Measurements from ENCODE around the gene CREB3L2. TPM values are rescaled to one million over a fixed set of nuclear protein-coding genes. Genes with fewer than 3 reads are reported as not detected.

The CREB3L2 gene
- total and polyA plus RNA-seq, 2 of the 4 experiments (the other 2 are of a cell fraction): 42.3 to 57.9 TPM

DNA sequence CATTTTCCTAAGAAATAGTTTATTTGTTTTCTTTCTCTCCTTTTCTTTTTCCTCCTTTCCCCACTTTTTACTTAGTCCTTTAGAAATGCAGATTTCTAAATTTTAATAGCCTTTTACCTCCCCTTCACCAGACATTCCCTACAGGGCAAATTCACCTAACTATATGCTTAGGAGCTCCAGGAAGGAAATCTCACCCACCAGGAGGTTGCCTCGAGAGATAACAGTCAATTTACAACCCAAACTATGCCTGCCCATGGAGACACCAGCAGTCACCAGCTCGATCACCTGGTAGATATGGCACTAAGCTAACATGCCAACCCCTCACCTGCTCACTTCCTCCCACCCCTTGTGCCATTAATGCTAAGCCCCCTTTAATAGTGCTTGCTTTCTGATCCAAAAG lies 25.2 kb upstream of the CREB3L2 start:
- Histone ChIP-seq H4K5ac (ENCODE audit: low read depth, low read length) (no peak overlapping the region), H2BK5ac (ENCODE audit: low read depth, low read length, poor library complexity, severe bottlenecking) (no peak overlapping the region), H4K91ac (ENCODE audit: insufficient read depth, low read depth, low read length) (no peak overlapping the region), H3K79me1 (ENCODE audit: low read depth in 1 of 2, low read length in 2 of 2) (no peaks in the 10 kb centered on the region), H2BK15ac (ENCODE audit: low read depth, low read length) (no peak overlapping the region), H3K36me3 (ENCODE audit: control insufficient read depth, insufficient read depth, low read length) (no peaks in the 10 kb centered on the region), H3K14ac (replicated peaks; ENCODE audit: low read depth, low read length) (no peak overlapping the region), H3K18ac (ENCODE audit: low read depth, low read length) (no peak overlapping the region), H3K23ac (ENCODE audit: low read depth, low read length) (no peak overlapping the region), H3K9me1 (ENCODE audit: insufficient read depth, low read length) (no peaks in the 10 kb centered on the region), H2BK120ac (ENCODE audit: low read depth, low read length) (no peak overlapping the region), H3K4ac (ENCODE audit: low read depth, low read length) (no peak overlapping the region), H4K20me1 (ENCODE audit: insufficient read depth, low read length) (no peaks in the 10 kb centered on the region), H2BK20ac (ENCODE audit: low read depth, low read length) (no peak overlapping the region), H4K8ac (ENCODE audit: low read depth in 2 of 2, low read length in 2 of 2) (no peak overlapping the region), H3K4me1 (ENCODE audit: control insufficient read depth, insufficient read depth, low read length) (no peaks in the 10 kb centered on the region), H3K27ac (ENCODE audit: insufficient read depth, low read length) (no peak overlapping the region), H3K56ac (ENCODE audit: extremely low read depth, insufficient read depth, low read length) (no peak overlapping the region), H3K9me3 (ENCODE audit: control insufficient read depth, insufficient read depth, low read length) (no peaks in the 10 kb centered on the region), H2AFZ (replicated peaks; ENCODE audit: low read length, poor library complexity) (no peak overlapping the region), H2AK5ac (ENCODE audit: low read depth, low read length) (no peak overlapping the region), H3K4me3 (ENCODE audit: insufficient read depth, low read depth, low read length) (no peak overlapping the region), H3K27me3 (ENCODE audit: control insufficient read depth, insufficient read depth, low read length) (peaks cover 8% of the 10 kb centered on the region), H3K4me2 (ENCODE audit: low read depth, low read length) (no peak overlapping the region), H2AK9ac (replicated peaks; ENCODE audit: low read depth, low read length, poor library complexity) (no peak overlapping the region), H3K9ac (ENCODE audit: low read depth, low read length) (no peak overlapping the region)
- no TSS peak for BruUV-seq (replicated peaks)
- in situ Hi-C loops (cut with MboI; ENCODE audit: low sequenced_read_pairs): loop anchor here (10.0 kb wide), 1 partner anchor 708 kb away; no protein-coding TSS in a partner anchor
- no peak for DNase-seq
- ChIA-PET POLR2A (ENCODE audit: unreplicated experiment) (no interaction called here), CTCF (interaction anchor here (0.6 kb wide), 1 partner anchor 12 kb away, joined by 3 read pairs; no protein-coding TSS in a partner anchor)
- intact Hi-C loops (cut with micrococcal nuclease): no loop called here
- dilution Hi-C loops (cut with HindIII; ENCODE audit: low sequenced_read_pairs, unreplicated experiment): no loop called here
- no peak for ATAC-seq (ENCODE audit: low read depth)
- no peak for TF ChIP-seq RAD21 (IDR thresholded peaks at IDR 0.05; ENCODE audit: low read length)
- TF ChIP-seq CEBPB (IDR thresholded peaks at IDR 0.05; ENCODE audit: low read depth, low read length): no peak
- no peak for TF ChIP-seq MXI1 (IDR thresholded peaks at IDR 0.05; ENCODE audit: borderline replicate concordance, low read depth, low read length)
- TF ChIP-seq MAFK (IDR thresholded peaks at IDR 0.05; ENCODE audit: low read depth, low read length): no peak
- TF ChIP-seq CHD1 (IDR thresholded peaks at IDR 0.05; ENCODE audit: low read depth, low read length): no peak
- no peak for TF ChIP-seq BHLHE40 (IDR thresholded peaks at IDR 0.05; ENCODE audit: low read depth, low read length)
- TF ChIP-seq FOS (IDR thresholded peaks at IDR 0.05; ENCODE audit: low read depth, low read length): no peak
- TF ChIP-seq NFE2L2 (IDR thresholded peaks at IDR 0.05; ENCODE audit: low read depth, low read length): no peak
- TF ChIP-seq, protein P1, sequence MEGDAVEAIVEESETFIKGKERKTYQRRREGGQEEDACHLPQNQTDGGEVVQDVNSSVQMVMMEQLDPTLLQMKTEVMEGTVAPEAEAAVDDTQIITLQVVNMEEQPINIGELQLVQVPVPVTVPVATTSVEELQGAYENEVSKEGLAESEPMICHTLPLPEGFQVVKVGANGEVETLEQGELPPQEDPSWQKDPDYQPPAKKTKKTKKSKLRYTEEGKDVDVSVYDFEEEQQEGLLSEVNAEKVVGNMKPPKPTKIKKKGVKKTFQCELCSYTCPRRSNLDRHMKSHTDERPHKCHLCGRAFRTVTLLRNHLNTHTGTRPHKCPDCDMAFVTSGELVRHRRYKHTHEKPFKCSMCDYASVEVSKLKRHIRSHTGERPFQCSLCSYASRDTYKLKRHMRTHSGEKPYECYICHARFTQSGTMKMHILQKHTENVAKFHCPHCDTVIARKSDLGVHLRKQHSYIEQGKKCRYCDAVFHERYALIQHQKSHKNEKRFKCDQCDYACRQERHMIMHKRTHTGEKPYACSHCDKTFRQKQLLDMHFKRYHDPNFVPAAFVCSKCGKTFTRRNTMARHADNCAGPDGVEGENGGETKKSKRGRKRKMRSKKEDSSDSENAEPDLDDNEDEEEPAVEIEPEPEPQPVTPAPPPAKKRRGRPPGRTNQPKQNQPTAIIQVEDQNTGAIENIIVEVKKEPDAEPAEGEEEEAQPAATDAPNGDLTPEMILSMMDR (conservative IDR thresholded peaks at IDR 0.05; ENCODE audit: low read depth, low read length): no peak
- TF ChIP-seq RFX5 (IDR thresholded peaks at IDR 0.05; ENCODE audit: low read depth, low read length): no peak
- no peak for TF ChIP-seq MAZ (IDR thresholded peaks at IDR 0.05; ENCODE audit: borderline replicate concordance, low read depth, low read length)
- TF ChIP-seq, protein P2, sequence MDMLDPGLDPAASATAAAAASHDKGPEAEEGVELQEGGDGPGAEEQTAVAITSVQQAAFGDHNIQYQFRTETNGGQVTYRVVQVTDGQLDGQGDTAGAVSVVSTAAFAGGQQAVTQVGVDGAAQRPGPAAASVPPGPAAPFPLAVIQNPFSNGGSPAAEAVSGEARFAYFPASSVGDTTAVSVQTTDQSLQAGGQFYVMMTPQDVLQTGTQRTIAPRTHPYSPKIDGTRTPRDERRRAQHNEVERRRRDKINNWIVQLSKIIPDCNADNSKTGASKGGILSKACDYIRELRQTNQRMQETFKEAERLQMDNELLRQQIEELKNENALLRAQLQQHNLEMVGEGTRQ (IDR thresholded peaks at IDR 0.05; ENCODE audit: low read depth, low read length): no peak
- TF ChIP-seq SMC3 (IDR thresholded peaks at IDR 0.05; ENCODE audit: low read depth, low read length): no peak
- no peak for TF ChIP-seq POLR2A (IDR thresholded peaks at IDR 0.05; ENCODE audit: low read depth, low read length)
- no peak for TF ChIP-seq RCOR1 (IDR thresholded peaks at IDR 0.05; ENCODE audit: insufficient replicate concordance, low read length)
- TF ChIP-seq, protein P3, sequence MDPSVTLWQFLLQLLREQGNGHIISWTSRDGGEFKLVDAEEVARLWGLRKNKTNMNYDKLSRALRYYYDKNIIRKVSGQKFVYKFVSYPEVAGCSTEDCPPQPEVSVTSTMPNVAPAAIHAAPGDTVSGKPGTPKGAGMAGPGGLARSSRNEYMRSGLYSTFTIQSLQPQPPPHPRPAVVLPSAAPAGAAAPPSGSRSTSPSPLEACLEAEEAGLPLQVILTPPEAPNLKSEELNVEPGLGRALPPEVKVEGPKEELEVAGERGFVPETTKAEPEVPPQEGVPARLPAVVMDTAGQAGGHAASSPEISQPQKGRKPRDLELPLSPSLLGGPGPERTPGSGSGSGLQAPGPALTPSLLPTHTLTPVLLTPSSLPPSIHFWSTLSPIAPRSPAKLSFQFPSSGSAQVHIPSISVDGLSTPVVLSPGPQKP (IDR thresholded peaks at IDR 0.05; ENCODE audit: borderline replicate concordance, low read depth, low read length): no peak
- no CpG with 5 or more reads among the region's 2 CpGs for WGBS, 2 experiments (ENCODE audit: extremely low coverage in 2 of 2, insufficient read length in 1 of 2)
